GM21367 (cell line): ENCODE measurements around the gene AFF1.
A peak's percentile ranks its signal among the peaks of the same experiment; 100 is the strongest.

Experiments used
- ATAC-seq: cut with Tn5 transposase; IDR thresholded peaks from one replicate; pipeline ENCODE4 v1.9.1; 2021; ENCODE audit not compliant: unreplicated experiment

The AFF1 gene

GRCh38 chr4:86921608-86922252, 13.1 kb upstream of the AFF1 start:
- no peak for ATAC-seq

DNA sequence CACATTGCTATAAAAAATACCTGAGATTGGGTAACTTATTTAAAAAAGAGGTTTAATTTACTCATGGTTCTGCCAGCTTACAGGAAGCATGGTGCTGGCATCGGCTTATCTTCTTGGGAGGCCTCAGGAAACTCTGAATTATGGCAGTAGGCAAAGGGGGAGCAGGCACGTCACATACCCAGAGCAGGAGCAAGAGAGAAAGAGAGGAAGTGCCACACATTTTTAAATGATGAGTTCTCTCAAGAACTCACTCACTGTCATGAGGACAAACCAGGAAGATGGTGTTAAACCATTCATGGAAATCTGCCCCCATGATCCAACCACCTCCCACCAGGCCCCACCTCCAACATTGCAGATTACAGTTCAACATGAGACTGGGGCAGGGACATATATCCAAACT, 10.0 kb upstream of the AFF1 start:
- ATAC-seq = no peak

GRCh38 chr4:86926435-86927086, 8.2 kb upstream of the AFF1 start:
- ATAC-seq = no peak

- ATAC-seq = no peak
Measured at GRCh38 chr4:86927843-86928395, 6.9 kb upstream of the AFF1 start.

- ATAC-seq = no peak
Measured at GRCh38 chr4:86928400-86929255, 6.2 kb upstream of the AFF1 start.

- no peak for ATAC-seq
Measured at GRCh38 chr4:86934147-86934770, 552 bp upstream of the AFF1 start.

DNA sequence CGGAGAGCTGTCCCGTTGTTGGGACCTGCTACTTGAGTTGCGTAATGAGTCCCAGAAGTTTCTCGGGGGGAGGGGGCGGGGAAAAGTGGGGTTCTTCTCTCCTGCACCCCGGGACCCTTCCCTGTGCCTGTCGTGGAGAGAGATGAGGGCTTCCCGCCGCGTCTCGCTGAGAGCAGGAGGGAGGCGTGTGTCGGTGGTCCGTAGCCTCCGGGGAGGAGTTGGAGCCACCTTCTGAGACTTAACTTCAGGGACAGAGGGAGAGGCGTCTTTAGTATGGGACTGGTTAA, 698 bp downstream of the AFF1 start:
- no peak for ATAC-seq

DNA sequence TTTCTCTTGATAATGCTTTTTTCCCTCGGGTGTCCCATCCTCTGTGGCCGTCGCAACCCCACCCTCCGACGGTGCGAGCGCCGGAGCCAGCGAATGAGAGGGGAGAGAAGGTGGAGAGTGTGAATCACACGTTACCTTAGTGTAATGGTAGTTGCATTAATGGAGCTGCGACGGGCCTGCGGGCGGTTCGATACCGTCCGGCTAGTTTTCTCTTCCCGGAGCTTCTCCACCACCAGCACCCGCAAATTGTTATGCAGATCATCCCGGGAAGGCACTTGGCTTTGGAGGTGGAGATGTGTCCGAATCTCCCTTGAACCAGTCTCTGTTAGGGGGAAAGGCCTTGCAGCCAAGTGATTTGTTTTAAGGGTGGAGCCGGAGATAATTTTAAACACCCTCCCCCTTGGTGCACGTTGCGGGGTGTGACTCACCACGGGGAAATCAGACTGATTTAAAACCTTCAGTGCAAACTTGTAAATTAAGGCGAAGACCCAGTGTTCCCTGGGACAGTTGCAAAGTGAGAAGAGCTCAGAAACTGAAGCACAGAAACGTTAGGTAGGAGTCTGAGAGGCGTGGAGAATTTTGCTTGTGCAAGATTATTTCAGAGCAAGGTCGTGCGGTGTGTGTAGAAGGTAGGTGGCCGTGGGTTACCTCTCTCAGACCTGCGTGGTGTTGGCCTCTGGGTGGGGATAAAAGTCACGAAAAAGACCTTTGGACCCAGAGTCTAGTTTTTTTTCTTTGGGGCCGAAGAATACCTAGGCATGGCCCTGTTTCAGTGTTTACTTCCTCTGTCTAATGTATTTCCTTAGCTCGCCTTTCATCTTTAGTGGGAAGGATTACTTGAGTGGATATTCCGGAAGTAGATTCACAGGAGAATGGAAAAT, 1.3 kb downstream of the AFF1 start:
- ATAC-seq = peak; percentile 28

DNA sequence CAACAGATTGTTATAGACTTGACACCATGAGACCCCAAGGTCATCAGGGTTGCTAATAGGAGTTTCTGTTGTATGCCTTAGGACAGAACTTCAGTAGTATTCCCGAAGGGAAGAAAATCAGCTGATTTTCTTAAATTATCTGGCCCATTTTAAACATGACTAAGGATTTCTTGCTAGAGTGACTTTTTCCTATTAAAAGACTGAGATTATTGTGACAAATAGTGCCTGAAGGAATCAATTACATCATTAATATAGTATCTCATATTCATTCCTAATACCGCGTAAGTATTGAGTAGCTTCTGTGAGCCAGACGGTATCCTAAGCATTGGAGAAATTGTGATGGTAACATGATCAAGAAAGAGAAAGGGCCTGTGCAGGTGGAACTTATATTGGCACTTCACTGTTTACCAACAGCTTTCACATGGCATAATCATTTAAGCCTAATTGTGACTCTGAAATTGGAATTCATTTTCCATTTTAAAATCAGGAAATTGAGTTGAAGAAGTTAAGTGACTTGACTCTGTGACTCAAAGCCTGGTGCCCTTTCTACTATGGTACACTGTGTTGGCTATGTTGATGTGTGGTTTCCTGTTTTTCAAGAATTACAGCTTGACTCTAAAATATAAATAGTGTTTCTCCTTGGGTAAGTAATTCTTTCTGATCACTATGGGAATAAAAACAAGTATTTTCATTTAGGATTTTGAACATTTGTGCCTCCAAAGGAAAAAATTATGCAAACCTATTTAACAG, 4.1 kb downstream of the AFF1 start:
- no peak for ATAC-seq

GRCh38 chr4:86939729-86940575, 5.1 kb downstream of the AFF1 start:
- ATAC-seq = peak; percentile 67

DNA sequence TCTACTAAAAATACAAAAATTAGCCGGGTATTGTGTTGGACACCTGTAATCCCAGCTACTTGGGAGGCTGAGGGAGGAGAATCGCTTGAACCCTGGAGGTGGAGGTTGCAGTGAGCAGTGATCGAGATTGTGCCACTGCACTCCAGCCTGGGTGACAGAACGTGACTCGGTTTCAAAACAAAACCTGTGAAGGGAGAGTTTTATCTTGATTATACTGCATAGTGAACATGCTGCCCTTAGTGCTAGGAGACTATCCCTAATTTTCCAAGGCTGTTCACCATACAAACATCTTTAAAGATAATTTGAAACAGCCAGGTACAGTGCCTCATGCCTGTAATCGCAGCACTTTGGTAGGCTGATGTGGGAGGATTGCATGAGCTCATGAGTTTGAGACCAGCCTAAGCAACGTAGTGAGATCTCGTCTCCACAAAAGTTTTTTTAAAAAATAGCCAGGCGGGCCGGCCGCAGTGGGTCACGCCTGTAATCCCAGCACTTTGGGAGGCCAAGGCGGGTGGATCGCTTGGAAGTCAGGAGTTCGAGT, 6.2 kb downstream of the AFF1 start:
- ATAC-seq = no peak

GRCh38 chr4:86942185-86942666, 7.4 kb downstream of the AFF1 start:
- ATAC-seq = no peak

GRCh38 chr4:86944964-86945781, 10.4 kb downstream of the AFF1 start:
- no peak for ATAC-seq

DNA sequence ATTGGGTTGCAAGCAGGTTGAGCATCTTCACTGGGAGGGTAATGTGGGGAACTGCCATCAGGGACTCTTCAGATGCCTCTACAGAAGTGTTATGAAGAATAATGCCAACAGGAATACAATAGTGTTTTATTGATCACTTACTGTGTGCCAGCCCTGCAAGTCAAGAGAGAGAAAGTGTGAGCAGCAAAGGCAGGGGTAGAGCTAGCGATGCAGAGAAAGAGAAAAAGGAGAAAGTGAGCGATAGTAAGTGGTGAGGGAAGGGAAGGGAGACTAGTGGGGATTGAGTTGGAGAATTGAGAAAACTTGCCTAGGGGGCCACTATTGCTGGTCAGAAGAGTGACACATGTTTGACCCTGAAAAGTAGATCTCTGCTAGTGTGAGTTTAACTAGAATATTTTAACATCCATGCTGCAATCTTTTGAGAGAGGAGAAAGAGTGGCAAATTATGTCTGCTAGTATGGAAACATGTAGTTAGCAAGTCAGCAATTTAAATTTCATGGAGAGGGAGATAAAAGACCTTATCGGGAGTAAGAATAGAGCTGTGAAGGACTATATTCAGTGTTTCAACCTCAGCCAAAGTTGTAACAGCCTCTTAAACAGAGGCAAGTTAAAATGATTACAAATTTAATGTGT, 12.2 kb downstream of the AFF1 start:
- ATAC-seq = no peak

GRCh38 chr4:86947501-86948120, 12.8 kb downstream of the AFF1 start:
- no peak for ATAC-seq

- no peak for ATAC-seq
Measured at GRCh38 chr4:86948276-86948675, 13.5 kb downstream of the AFF1 start.
